WTC11 (cell line): Measurements from ENCODE around the gene ZSWIM9. TPM values are rescaled to one million over a fixed set of nuclear protein-coding genes. Genes with fewer than 3 reads are reported as not detected.
A peak's percentile ranks its signal among the peaks of the same experiment; 100 is the strongest.
"Not testable (repeated sequence)": the region's sequence is repeated elsewhere in the genome, so short reads cannot be mapped to it uniquely, and the experiment has no call there.

Source experiments
- ATAC-seq: fragments of 200-7000 bp; cut with Tn5 transposase; 2 replicates; pipeline ENCODE4 v1.10.0; 2021; ENCODE audit warnings: mild to moderate bottlenecking, moderate library complexity
- CTCF ChIA-PET: fragments of 300-600 bp; sonication (Branson Sonifier 250); formaldehyde crosslinking; loops from one replicate; lab custom pipeline; 2021; ENCODE audit warnings: antibody characterized with exemption; lab: Charles Lee
- POLR2A ChIA-PET: fragments of 350-600 bp; sonication (Branson Sonifier 250); formaldehyde crosslinking; loops from one replicate; lab custom pipeline; 2021; ENCODE audit warnings: antibody characterized with exemption; lab: Charles Lee
- DNase-seq: peaks from one replicate; pipeline ENCODE4 v3.0.0; 2021; ENCODE audit warnings: low spot score
- H3K27ac Mint-ChIP-seq: 2 replicates; pipeline ENCODE4 v1.8.0; 2021; ENCODE audit warnings: mixed read lengths
- H3K27me3 Mint-ChIP-seq: 2 replicates; pipeline ENCODE4 v1.8.0; 2021; ENCODE audit warnings: low read depth, mild to moderate bottlenecking, moderate library complexity, mixed read lengths
- H3K36me3 Mint-ChIP-seq: 2 replicates; pipeline ENCODE4 v1.8.0; 2021; ENCODE audit warnings: mixed read lengths
- H3K4me1 Mint-ChIP-seq: 2 replicates; pipeline ENCODE4 v1.8.0; 2022; ENCODE audit warnings: mixed read lengths
- H3K4me3 Mint-ChIP-seq: 2 replicates; pipeline ENCODE4 v1.8.0; 2021; ENCODE audit warnings: mild to moderate bottlenecking, moderate library complexity, mixed read lengths
- H3K9me3 Mint-ChIP-seq: 2 replicates; pipeline ENCODE4 v1.8.0; 2021; ENCODE audit warnings: mixed read lengths
- EMX1 ChIP-seq: fragments of 250-450 bp; sonication (Bioruptor Pico); IDR thresholded peaks from 2 replicates; pipeline ENCODE4 v1.8.0; 2021; ENCODE audit warnings: mild to moderate bottlenecking
- FOXK1 ChIP-seq: sonication (generic); formaldehyde crosslinking; IDR thresholded peaks from 2 replicates; pipeline ENCODE4 v1.8.0; 2022; ENCODE audit warnings: mild to moderate bottlenecking, moderate library complexity, missing genetic modification reagents
- HMGXB4 ChIP-seq: sonication (generic); formaldehyde crosslinking; IDR thresholded peaks from 2 replicates; pipeline ENCODE4 v1.8.1; 2023; ENCODE audit warnings: mild to moderate bottlenecking, moderate library complexity, missing genetic modification reagents
- KAT7 ChIP-seq: sonication (generic); formaldehyde crosslinking; IDR thresholded peaks from 2 replicates; pipeline ENCODE4 v1.8.1; 2023; ENCODE audit warnings: missing genetic modification reagents, mild to moderate bottlenecking, borderline replicate concordance
- PRRX2 ChIP-seq: fragments of 250-450 bp; sonication (Bioruptor Pico); IDR thresholded peaks from 2 replicates; pipeline ENCODE4 v1.8.0; 2021; ENCODE audit warnings: mild to moderate bottlenecking
- ZNF317 ChIP-seq: sonication (generic); formaldehyde crosslinking; IDR thresholded peaks from 2 replicates; pipeline ENCODE4 v1.8.1; 2023; ENCODE audit warnings: low read depth, mild to moderate bottlenecking, moderate library complexity, missing genetic modification reagents, borderline replicate concordance
- ZNF416 ChIP-seq: fragments of 250-450 bp; sonication (Bioruptor Pico); IDR thresholded peaks from 2 replicates; pipeline ENCODE4 v1.9.0; 2021; ENCODE audit warnings: mild to moderate bottlenecking, inconsistent platforms
- total RNA-seq: library from RNA; stranded (reverse); gene quantifications from 3 replicates; pipeline ENCODE4 v1.2.3, GENCODE V29; 2021
- TF ChIP-seq, protein P1 (sequence below): sonication (generic); formaldehyde crosslinking; IDR thresholded peaks from 2 replicates; pipeline ENCODE4 v1.8.0; 2023; ENCODE audit warnings: mild to moderate bottlenecking, missing genetic modification reagents
- TF ChIP-seq, protein P2 (sequence below): sonication (generic); formaldehyde crosslinking; IDR thresholded peaks from 2 replicates; pipeline ENCODE4 v1.8.0; 2023; ENCODE audit warnings: missing genetic modification reagents
- TF ChIP-seq, protein P3 (sequence below): sonication (generic); formaldehyde crosslinking; conservative IDR thresholded peaks from 2 replicates; pipeline ENCODE4 v1.8.1; 2023; ENCODE audit warnings: mild to moderate bottlenecking, low read depth, missing genetic modification reagents, moderate library complexity
- TF ChIP-seq, protein P4 (sequence below): sonication (generic); formaldehyde crosslinking; IDR thresholded peaks from 2 replicates; pipeline ENCODE4 v1.8.0; 2022; ENCODE audit warnings: missing genetic modification reagents
- TF ChIP-seq, protein P5 (sequence below): fragments of 250-450 bp; sonication (Bioruptor Pico); IDR thresholded peaks from 2 replicates; pipeline ENCODE4 v1.9.0; 2021; ENCODE audit warnings: moderate library complexity, mild to moderate bottlenecking, inconsistent platforms, borderline replicate concordance

Gene ZSWIM9
- total RNA-seq, 1 experiment from 2014 or later, result 12.8 TPM

- TF ChIP-seq, protein P1, sequence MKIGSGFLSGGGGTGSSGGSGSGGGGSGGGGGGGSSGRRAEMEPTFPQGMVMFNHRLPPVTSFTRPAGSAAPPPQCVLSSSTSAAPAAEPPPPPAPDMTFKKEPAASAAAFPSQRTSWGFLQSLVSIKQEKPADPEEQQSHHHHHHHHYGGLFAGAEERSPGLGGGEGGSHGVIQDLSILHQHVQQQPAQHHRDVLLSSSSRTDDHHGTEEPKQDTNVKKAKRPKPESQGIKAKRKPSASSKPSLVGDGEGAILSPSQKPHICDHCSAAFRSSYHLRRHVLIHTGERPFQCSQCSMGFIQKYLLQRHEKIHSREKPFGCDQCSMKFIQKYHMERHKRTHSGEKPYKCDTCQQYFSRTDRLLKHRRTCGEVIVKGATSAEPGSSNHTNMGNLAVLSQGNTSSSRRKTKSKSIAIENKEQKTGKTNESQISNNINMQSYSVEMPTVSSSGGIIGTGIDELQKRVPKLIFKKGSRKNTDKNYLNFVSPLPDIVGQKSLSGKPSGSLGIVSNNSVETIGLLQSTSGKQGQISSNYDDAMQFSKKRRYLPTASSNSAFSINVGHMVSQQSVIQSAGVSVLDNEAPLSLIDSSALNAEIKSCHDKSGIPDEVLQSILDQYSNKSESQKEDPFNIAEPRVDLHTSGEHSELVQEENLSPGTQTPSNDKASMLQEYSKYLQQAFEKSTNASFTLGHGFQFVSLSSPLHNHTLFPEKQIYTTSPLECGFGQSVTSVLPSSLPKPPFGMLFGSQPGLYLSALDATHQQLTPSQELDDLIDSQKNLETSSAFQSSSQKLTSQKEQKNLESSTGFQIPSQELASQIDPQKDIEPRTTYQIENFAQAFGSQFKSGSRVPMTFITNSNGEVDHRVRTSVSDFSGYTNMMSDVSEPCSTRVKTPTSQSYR (CRISPR knock-in tag), result no peak
- TF ChIP-seq ZNF416 (CRISPR knock-in tag), result no peak
- TF ChIP-seq, all 79 proteins: peak for 0
Measured at GRCh38 chr19:48239120-48239519, 68.6 kb downstream of the ZSWIM9 start (continued).

GRCh38 chr19:48239582-48240141 lies 69.2 kb downstream of the ZSWIM9 start:
- no peak for ATAC-seq
- CTCF ChIA-PET, result interaction anchor here (0.6 kb wide), 1 partner anchor 27 kb away, joined by 3 read pairs; no protein-coding TSS in a partner anchor
- POLR2A ChIA-PET, result no interaction called here

DNA sequence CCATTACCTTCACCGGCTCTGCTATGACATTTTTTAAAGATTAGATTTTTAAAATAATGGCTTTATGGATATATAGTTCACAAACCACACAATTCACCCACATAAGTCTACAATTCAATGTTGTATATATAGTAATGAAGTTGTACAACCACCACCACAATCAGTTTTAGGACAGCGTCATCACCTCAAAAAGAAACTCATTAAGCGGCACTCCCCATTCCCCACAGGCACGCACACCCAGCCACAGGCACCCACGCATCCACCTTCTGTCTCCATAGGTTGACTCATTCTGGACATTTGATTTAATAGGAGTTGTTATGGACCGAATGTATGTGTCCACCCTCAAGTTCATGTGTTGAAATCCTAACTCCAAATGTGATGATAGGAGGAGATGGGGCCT lies 71.3 kb downstream of the ZSWIM9 start:
- POLR2A ChIA-PET, CTCF ChIA-PET, H3K4me1 Mint-ChIP-seq, ATAC-seq, H3K27ac Mint-ChIP-seq, DNase-seq, H3K27me3 Mint-ChIP-seq, H3K9me3 Mint-ChIP-seq, H3K4me3 Mint-ChIP-seq: not testable (repeated sequence)
- peaks cover 25% of the 10 kb centered on the region for H3K36me3 Mint-ChIP-seq

More at GRCh38 chr19:48239582-48240141, 69.2 kb downstream of the ZSWIM9 start:
- Mint-ChIP-seq H3K4me3 (no peak overlapping the region), H3K9me3 (no peaks in the 10 kb centered on the region), H3K27me3 (no peaks in the 10 kb centered on the region), H3K4me1 (peaks cover 8% of the 10 kb centered on the region), H3K36me3 (peaks cover 18% of the 10 kb centered on the region)
- no peak for DNase-seq
- TF ChIP-seq, protein P2, sequence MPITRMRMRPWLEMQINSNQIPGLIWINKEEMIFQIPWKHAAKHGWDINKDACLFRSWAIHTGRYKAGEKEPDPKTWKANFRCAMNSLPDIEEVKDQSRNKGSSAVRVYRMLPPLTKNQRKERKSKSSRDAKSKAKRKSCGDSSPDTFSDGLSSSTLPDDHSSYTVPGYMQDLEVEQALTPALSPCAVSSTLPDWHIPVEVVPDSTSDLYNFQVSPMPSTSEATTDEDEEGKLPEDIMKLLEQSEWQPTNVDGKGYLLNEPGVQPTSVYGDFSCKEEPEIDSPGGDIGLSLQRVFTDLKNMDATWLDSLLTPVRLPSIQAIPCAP (CRISPR knock-in tag), result no peak
- TF ChIP-seq FOXK1 (no peak), ZNF317 (CRISPR knock-in tag) (no peak), PRRX2 (no peak)
- TF ChIP-seq, protein P3, sequence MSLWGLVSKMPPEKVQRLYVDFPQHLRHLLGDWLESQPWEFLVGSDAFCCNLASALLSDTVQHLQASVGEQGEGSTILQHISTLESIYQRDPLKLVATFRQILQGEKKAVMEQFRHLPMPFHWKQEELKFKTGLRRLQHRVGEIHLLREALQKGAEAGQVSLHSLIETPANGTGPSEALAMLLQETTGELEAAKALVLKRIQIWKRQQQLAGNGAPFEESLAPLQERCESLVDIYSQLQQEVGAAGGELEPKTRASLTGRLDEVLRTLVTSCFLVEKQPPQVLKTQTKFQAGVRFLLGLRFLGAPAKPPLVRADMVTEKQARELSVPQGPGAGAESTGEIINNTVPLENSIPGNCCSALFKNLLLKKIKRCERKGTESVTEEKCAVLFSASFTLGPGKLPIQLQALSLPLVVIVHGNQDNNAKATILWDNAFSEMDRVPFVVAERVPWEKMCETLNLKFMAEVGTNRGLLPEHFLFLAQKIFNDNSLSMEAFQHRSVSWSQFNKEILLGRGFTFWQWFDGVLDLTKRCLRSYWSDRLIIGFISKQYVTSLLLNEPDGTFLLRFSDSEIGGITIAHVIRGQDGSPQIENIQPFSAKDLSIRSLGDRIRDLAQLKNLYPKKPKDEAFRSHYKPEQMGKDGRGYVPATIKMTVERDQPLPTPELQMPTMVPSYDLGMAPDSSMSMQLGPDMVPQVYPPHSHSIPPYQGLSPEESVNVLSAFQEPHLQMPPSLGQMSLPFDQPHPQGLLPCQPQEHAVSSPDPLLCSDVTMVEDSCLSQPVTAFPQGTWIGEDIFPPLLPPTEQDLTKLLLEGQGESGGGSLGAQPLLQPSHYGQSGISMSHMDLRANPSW (CRISPR knock-in tag), result no peak
- TF ChIP-seq, protein P4, sequence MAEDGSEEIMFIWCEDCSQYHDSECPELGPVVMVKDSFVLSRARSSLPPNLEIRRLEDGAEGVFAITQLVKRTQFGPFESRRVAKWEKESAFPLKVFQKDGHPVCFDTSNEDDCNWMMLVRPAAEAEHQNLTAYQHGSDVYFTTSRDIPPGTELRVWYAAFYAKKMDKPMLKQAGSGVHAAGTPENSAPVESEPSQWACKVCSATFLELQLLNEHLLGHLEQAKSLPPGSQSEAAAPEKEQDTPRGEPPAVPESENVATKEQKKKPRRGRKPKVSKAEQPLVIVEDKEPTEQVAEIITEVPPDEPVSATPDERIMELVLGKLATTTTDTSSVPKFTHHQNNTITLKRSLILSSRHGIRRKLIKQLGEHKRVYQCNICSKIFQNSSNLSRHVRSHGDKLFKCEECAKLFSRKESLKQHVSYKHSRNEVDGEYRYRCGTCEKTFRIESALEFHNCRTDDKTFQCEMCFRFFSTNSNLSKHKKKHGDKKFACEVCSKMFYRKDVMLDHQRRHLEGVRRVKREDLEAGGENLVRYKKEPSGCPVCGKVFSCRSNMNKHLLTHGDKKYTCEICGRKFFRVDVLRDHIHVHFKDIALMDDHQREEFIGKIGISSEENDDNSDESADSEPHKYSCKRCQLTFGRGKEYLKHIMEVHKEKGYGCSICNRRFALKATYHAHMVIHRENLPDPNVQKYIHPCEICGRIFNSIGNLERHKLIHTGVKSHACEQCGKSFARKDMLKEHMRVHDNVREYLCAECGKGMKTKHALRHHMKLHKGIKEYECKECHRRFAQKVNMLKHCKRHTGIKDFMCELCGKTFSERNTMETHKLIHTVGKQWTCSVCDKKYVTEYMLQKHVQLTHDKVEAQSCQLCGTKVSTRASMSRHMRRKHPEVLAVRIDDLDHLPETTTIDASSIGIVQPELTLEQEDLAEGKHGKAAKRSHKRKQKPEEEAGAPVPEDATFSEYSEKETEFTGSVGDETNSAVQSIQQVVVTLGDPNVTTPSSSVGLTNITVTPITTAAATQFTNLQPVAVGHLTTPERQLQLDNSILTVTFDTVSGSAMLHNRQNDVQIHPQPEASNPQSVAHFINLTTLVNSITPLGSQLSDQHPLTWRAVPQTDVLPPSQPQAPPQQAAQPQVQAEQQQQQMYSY (CRISPR knock-in tag), result no peak
- TF ChIP-seq, all 79 proteins: peak for 0
- no peak overlapping the region for H3K27ac Mint-ChIP-seq

- Mint-ChIP-seq H3K27ac (peak overlapping the region; percentile 75), H3K36me3 (peaks cover 37% of the 10 kb centered on the region)
- TF ChIP-seq, protein P5, sequence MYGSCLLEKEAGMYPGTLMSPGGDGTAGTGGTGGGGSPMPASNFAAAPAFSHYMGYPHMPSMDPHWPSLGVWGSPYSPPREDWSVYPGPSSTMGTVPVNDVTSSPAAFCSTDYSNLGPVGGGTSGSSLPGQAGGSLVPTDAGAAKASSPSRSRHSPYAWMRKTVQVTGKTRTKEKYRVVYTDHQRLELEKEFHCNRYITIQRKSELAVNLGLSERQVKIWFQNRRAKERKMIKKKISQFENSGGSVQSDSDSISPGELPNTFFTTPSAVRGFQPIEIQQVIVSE, result no peak
- TF ChIP-seq, protein P4 (CRISPR knock-in tag), result no peak
- no peak for TF ChIP-seq EMX1 (CRISPR knock-in tag)
- TF ChIP-seq HMGXB4, result no peak
- no peak for TF ChIP-seq KAT7
Measured at GRCh38 chr19:48244281-48244680, 73.8 kb downstream of the ZSWIM9 start.

More at GRCh38 chr19:48244281-48244680, 73.8 kb downstream of the ZSWIM9 start:
- H3K27me3 Mint-ChIP-seq, result no peaks in the 10 kb centered on the region
- H3K4me3 Mint-ChIP-seq, result no peak overlapping the region
- ChIA-PET CTCF (interaction anchor here (1.5 kb wide), 1 partner anchor 16 kb away, joined by 5 read pairs; no protein-coding TSS in a partner anchor), POLR2A (no interaction called here)
- peaks cover 8% of the 10 kb centered on the region for H3K4me1 Mint-ChIP-seq
- no peaks in the 10 kb centered on the region for H3K9me3 Mint-ChIP-seq
- ATAC-seq, result no peak
- DNase-seq, result no peak
